Hepatocyte (in vitro differentiated cells): Measurements from ENCODE around the gene ADCY9. TPM values are rescaled to one million over a fixed set of nuclear protein-coding genes. Genes with fewer than 3 reads are reported as not detected.

Source experiments
- DNase-seq: peaks from one replicate; pipeline ENCODE4 v3.0.0-alpha.2; 2016; ENCODE audit warnings: low spot score
- H2AFZ ChIP-seq: fragments of 200-600 bp; sonication (generic); 2 replicates; pipeline ENCODE4 v1.6.0; 2016; ENCODE audit warnings: antibody characterized with exemption, mild to moderate bottlenecking
- H3K27ac ChIP-seq: fragments of 200-600 bp; sonication (generic); 2 replicates; pipeline ENCODE4 v1.5.1; 2016; ENCODE audit warnings: mild to moderate bottlenecking
- H3K27me3 ChIP-seq: fragments of 200-600 bp; sonication (generic); 2 replicates; pipeline ENCODE4 v1.6.1; 2016
- H3K36me3 ChIP-seq: fragments of 200-600 bp; sonication (generic); replicated peaks from 2 replicates; pipeline ENCODE4 v1.5.1; 2016; ENCODE audit warnings: low read depth; ENCODE audit not compliant: insufficient read depth
- H3K4me1 ChIP-seq: fragments of 200-600 bp; sonication (generic); 2 replicates; pipeline ENCODE4 v1.5.1; 2016; ENCODE audit warnings: mild to moderate bottlenecking, moderate library complexity; ENCODE audit not compliant: insufficient read depth
- H3K4me2 ChIP-seq: fragments of 200-600 bp; sonication (generic); 2 replicates; pipeline ENCODE4 v1.6.0; 2016
- H3K4me3 ChIP-seq: fragments of 200-600 bp; sonication (generic); 2 replicates; pipeline ENCODE4 v1.5.1; 2016; ENCODE audit warnings: mild to moderate bottlenecking
- H3K79me2 ChIP-seq: fragments of 200-600 bp; sonication (generic); 2 replicates; pipeline ENCODE4 v1.6.0; 2017; ENCODE audit warnings: mild to moderate bottlenecking
- H3K9me2 ChIP-seq: fragments of 200-600 bp; sonication (generic); replicated peaks from 2 replicates; pipeline ENCODE4 v1.6.0; 2017; ENCODE audit warnings: mild to moderate bottlenecking; ENCODE audit not compliant: insufficient read depth
- H3K9me3 ChIP-seq: fragments of 200-600 bp; sonication (generic); 2 replicates; pipeline ENCODE4 v1.5.1; 2016; ENCODE audit warnings: low read depth, mild to moderate bottlenecking
- H4K20me1 ChIP-seq: fragments of 200-600 bp; sonication (generic); 2 replicates; pipeline ENCODE4 v1.6.0; 2016; ENCODE audit warnings: mild to moderate bottlenecking; ENCODE audit not compliant: insufficient read depth, poor library complexity, severe bottlenecking
- EZH2 ChIP-seq: fragments of 200-600 bp; sonication (generic); IDR thresholded peaks from 2 replicates; pipeline ENCODE4 v1.6.1; 2016; ENCODE audit warnings: antibody characterized with exemption, mild to moderate bottlenecking, borderline replicate concordance
- EZH2phosphoT487 ChIP-seq: fragments of 200-600 bp; sonication (generic); IDR thresholded peaks from one replicate; pipeline ENCODE4 v1.6.1; 2018; ENCODE audit warnings: antibody characterized with exemption, mild to moderate bottlenecking, low read depth, moderate library complexity; ENCODE audit not compliant: unreplicated experiment, severe bottlenecking
- WGBS: methylation state at CpG from one replicate; pipeline ENCODE4 v1.1.6; 2016; ENCODE audit warnings: low lambda C conversion rate; ENCODE audit errors: missing lambda C conversion rate; 5-methylcytosine and 5-hydroxymethylcytosine counted together
- polyA plus RNA-seq: library from polyadenylated mRNA; unstranded; fragments of >200 nt; fragmentation: Nextera tagmentation; extraction: Ambion mirVana; gene quantifications from 2 replicates; pipeline ENCODE4 v1.2.1, GENCODE V29; 2016
- total RNA-seq: library from RNA; depleted of rRNA; stranded (reverse); fragments of >200 nt; gene quantifications from 2 replicates; pipeline ENCODE4 v1.2.3, GENCODE V29; 2014
- TF ChIP-seq, protein P1 (sequence below): fragments of 200-600 bp; sonication (generic); IDR thresholded peaks from 2 replicates; pipeline ENCODE4 v1.5.1; 2016; ENCODE audit warnings: antibody characterized with exemption, mild to moderate bottlenecking; ENCODE audit not compliant: poor library complexity

Gene ADCY9
- total and polyA plus RNA-seq, 2 experiments from 2014 or later: 12.0 to 15.9 TPM

DNA sequence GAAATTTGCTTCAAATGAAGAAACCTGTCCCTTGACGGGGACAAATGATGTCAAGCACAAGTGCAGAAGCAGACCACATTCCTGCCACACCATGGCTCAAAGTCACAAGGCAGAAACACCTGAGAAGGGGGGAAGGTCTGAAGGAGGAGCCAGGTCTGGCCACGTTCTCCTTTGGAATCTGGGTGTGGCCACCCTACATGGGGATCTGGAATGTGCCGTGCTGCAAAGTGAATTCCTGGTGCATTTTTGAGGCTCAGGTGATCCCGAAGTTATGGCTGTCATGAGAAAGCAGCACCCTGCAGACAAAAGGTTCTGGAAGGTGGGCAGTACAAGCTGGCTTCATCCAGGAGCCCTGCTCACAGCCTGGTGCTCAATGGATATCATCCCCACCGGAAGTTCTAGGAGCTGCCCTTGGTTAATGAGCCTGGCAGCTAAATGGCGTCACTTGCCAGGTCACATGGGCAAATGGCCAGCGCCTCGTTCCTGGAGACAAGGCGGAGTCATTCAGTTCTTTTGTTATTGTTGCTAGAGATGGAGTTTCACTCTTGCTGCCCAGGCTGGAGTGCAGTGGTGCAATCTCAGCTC is 20.1 kb upstream of the ADCY9 start:
- peak; percentile 75 for DNase-seq
- H4K20me1 ChIP-seq: no peaks in the 10 kb centered on the region
- H2AFZ ChIP-seq: no peak overlapping the region
- no peaks in the 10 kb centered on the region for H3K9me3 ChIP-seq
- no peak overlapping the region for H3K4me2 ChIP-seq
- H3K4me1 ChIP-seq: peaks cover 3% of the 10 kb centered on the region
- no peaks in the 10 kb centered on the region for H3K36me3 ChIP-seq
- no peaks in the 10 kb centered on the region for H3K79me2 ChIP-seq
- no peaks in the 10 kb centered on the region for H3K9me2 ChIP-seq
- 66% methylated on average over 9 of the region's 9 CpGs for WGBS
- no peak overlapping the region for H3K4me3 ChIP-seq
- TF ChIP-seq EZH2phosphoT487 (no peak), EZH2 (no peak)
- TF ChIP-seq, protein P1, sequence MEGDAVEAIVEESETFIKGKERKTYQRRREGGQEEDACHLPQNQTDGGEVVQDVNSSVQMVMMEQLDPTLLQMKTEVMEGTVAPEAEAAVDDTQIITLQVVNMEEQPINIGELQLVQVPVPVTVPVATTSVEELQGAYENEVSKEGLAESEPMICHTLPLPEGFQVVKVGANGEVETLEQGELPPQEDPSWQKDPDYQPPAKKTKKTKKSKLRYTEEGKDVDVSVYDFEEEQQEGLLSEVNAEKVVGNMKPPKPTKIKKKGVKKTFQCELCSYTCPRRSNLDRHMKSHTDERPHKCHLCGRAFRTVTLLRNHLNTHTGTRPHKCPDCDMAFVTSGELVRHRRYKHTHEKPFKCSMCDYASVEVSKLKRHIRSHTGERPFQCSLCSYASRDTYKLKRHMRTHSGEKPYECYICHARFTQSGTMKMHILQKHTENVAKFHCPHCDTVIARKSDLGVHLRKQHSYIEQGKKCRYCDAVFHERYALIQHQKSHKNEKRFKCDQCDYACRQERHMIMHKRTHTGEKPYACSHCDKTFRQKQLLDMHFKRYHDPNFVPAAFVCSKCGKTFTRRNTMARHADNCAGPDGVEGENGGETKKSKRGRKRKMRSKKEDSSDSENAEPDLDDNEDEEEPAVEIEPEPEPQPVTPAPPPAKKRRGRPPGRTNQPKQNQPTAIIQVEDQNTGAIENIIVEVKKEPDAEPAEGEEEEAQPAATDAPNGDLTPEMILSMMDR: no peak
- peak overlapping the region; percentile 44 for H3K27ac ChIP-seq
- H3K27me3 ChIP-seq: no peaks in the 10 kb centered on the region

DNA sequence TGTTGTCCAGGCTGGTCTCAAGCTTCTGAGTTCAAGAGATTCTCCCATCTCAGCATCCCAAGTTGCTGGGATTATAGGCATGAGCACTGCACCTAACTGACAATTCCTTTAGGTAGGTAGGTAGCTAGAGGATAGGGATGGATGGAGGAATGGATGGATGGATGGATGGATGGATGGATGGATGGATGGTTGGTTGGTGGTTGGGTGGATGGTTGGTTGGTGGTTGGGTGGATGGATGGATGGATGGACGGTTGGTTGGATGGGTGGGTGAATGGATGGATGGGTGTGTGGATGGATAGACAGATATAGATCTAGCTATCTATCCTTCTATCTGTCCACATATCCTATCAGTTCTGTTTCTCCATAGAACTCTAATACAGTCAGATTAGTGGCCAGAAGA is 19.3 kb upstream of the ADCY9 start:
- H3K27ac ChIP-seq: peak overlapping the region; percentile 53
- H3K4me3 ChIP-seq: no peak overlapping the region
- 100% methylated on average over 1 of the region's 1 CpG for WGBS

DNA sequence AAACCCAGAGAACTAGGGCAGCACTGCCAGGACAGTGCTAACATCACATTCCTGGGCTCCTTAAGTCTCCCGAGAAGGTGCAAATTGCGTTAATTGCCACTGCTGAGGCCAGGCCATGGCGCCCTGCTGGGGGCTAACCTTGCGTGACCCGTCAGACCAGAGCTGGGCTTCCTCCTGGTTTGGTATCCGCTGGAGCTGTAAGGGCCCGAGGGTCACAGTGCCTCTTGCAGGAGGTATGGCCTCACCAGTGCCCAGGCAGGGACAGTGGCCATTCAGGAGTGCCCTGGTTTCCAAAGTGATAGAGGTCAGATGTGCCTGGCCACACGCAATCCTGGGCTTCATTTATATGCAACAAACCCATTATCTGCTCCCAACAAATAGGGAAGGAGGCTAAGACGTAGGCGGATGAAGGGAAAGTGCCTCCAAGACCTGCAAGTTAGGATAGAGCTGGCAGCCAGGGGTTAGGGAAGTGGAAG is 17.7 kb upstream of the ADCY9 start:
- no peaks in the 10 kb centered on the region for H3K79me2 ChIP-seq
- H3K4me2 ChIP-seq: no peak overlapping the region
- no peaks in the 10 kb centered on the region for H3K36me3 ChIP-seq
- no peak overlapping the region for H3K4me3 ChIP-seq
- H3K27me3 ChIP-seq: no peaks in the 10 kb centered on the region
- no peak overlapping the region for H2AFZ ChIP-seq
- no peaks in the 10 kb centered on the region for H3K9me2 ChIP-seq
- TF ChIP-seq EZH2phosphoT487 (no peak), EZH2 (no peak)
- TF ChIP-seq, protein P1: no peak
- no peaks in the 10 kb centered on the region for H4K20me1 ChIP-seq
- H3K9me3 ChIP-seq: no peaks in the 10 kb centered on the region
- 73% methylated on average over 10 of the region's 10 CpGs for WGBS
- no peak for DNase-seq
- H3K4me1 ChIP-seq: peaks cover 3% of the 10 kb centered on the region
- H3K27ac ChIP-seq: no peak overlapping the region

More for the DNA sequence above, 19.3 kb upstream of the ADCY9 start:
- Histone ChIP-seq H3K27me3 (no peaks in the 10 kb centered on the region), H3K79me2 (no peaks in the 10 kb centered on the region), H3K9me3 (no peaks in the 10 kb centered on the region), H3K36me3 (no peaks in the 10 kb centered on the region), H3K4me1 (peaks cover 3% of the 10 kb centered on the region), H4K20me1 (no peaks in the 10 kb centered on the region), H3K9me2 (no peaks in the 10 kb centered on the region), H3K4me2 (no peak overlapping the region), H2AFZ (no peak overlapping the region)
- DNase-seq: no peak
- TF ChIP-seq EZH2phosphoT487 (no peak), EZH2 (no peak)
- TF ChIP-seq, protein P1: no peak
